Keratinocyte (primary cell): ENCODE results near the gene IL11. TPM values are rescaled to one million over a fixed set of nuclear protein-coding genes. Genes with fewer than 3 reads are reported as not detected.

ENCODE experiments used
- DNase-seq: peaks from one replicate; pipeline ENCODE4 v3.0.0-alpha.2; 2011; ENCODE audit warnings: low read depth, missing footprints, low spot score
- FAIRE-seq: peaks from 2 replicates; lab custom pipeline; 2011; peaks lifted over from hg19 to GRCh38; lab: Jason Lieb, UNC
- H2AFZ ChIP-seq: 2 replicates; pipeline ENCODE4 v1.6.0; 2012; ENCODE audit warnings: low read length, control low read depth, inconsistent platforms; ENCODE audit not compliant: control insufficient read depth
- H3K27ac ChIP-seq: 2 replicates; pipeline ENCODE4 v1.5.1; 2011; ENCODE audit warnings: low read length; ENCODE audit not compliant: control insufficient read depth, insufficient read depth
- H3K27me3 ChIP-seq: 3 replicates; pipeline ENCODE4 v1.6.0; 2011; ENCODE audit warnings: low read length; ENCODE audit not compliant: control insufficient read depth, insufficient read depth; ENCODE audit errors: extremely low read depth
- H3K36me3 ChIP-seq, 2 experiments: 2 replicates in 1 of 2; 3 replicates in 1 of 2; pipeline ENCODE4 v1.5.1; 2011; ENCODE audit warnings: low read length in 2 of 2, mild to moderate bottlenecking in 1 of 2; ENCODE audit not compliant: control insufficient read depth in 2 of 2, insufficient read depth in 2 of 2; ENCODE audit errors: extremely low read depth in 1 of 2
- H3K4me1 ChIP-seq: 3 replicates; pipeline ENCODE4 v1.5.1; 2011; ENCODE audit warnings: low read length; ENCODE audit not compliant: control insufficient read depth, insufficient read depth; ENCODE audit errors: extremely low read depth
- H3K4me2 ChIP-seq: 3 replicates; pipeline ENCODE4 v1.6.0; 2011; ENCODE audit warnings: low read depth, low read length; ENCODE audit not compliant: control insufficient read depth, insufficient read depth; ENCODE audit errors: extremely low read depth
- H3K4me3 ChIP-seq, 3 experiments: fragments of 200-600 bp in 1 of 3; sonication (generic) in 1 of 3; 2 replicates in 2 of 3; 3 replicates in 1 of 3; pipeline ENCODE4 v1.5.1; 2011 to 2016; ENCODE audit warnings: low read length in 3 of 3, mild to moderate bottlenecking in 3 of 3, control low read depth in 2 of 3, inconsistent platforms in 1 of 3, low read depth in 1 of 3, mixed read lengths in 1 of 3, mixed run types in 1 of 3, moderate library complexity in 1 of 3; ENCODE audit not compliant: control insufficient read depth in 2 of 3, insufficient read depth in 2 of 3; ENCODE audit errors: extremely low read depth in 1 of 3
- H3K79me2 ChIP-seq: 2 replicates; pipeline ENCODE4 v1.6.0; 2012; ENCODE audit warnings: low read length; ENCODE audit not compliant: control insufficient read depth, insufficient read depth
- H3K9ac ChIP-seq: 3 replicates; pipeline ENCODE4 v1.6.0; 2011; ENCODE audit warnings: low read length; ENCODE audit not compliant: control insufficient read depth, insufficient read depth; ENCODE audit errors: extremely low read depth
- H3K9me1 ChIP-seq: 3 replicates; pipeline ENCODE4 v1.6.0; 2011; ENCODE audit warnings: low read length; ENCODE audit not compliant: control insufficient read depth, insufficient read depth; ENCODE audit errors: extremely low read depth
- H3K9me3 ChIP-seq: 2 replicates; pipeline ENCODE4 v1.5.1; 2012; ENCODE audit warnings: low read depth, low read length; ENCODE audit not compliant: control insufficient read depth
- H4K20me1 ChIP-seq: 3 replicates; pipeline ENCODE4 v1.6.0; 2011; ENCODE audit warnings: low read length; ENCODE audit not compliant: control insufficient read depth, insufficient read depth; ENCODE audit errors: extremely low read depth
- CTCF ChIP-seq, 3 experiments: IDR thresholded peaks in 1 of 3; conservative IDR thresholded peaks in 1 of 3; optimal IDR thresholded peaks in 1 of 3; 2 replicates in 2 of 3; 3 replicates in 1 of 3; pipeline versions ENCODE3 to v1.5.1; 2011; ENCODE audit warnings: low read length in 3 of 3, mild to moderate bottlenecking in 3 of 3, moderate library complexity in 2 of 3, control low read depth in 1 of 3, inconsistent platforms in 1 of 3; ENCODE audit not compliant: insufficient read depth in 2 of 3; ENCODE audit errors: extremely low read depth in 1 of 3
- EZH2 ChIP-seq: IDR thresholded peaks from one replicate; pipeline ENCODE4 v1.6.1; 2012; ENCODE audit warnings: inconsistent platforms, mild to moderate bottlenecking, low read length, moderate library complexity
- dilution Hi-C: fragments of 300-500 bp; cut with MboI; formaldehyde crosslinking; loops from one replicate; pipeline ENCODE4 v1.7.0; 2020; ENCODE audit warnings: low sequenced_read_pairs; ENCODE audit not compliant: extremely low pct_ligation_motif_present
- polyA plus RNA-seq, 5 experiments: library from polyadenylated mRNA; depleted of rRNA in 3 of 5; stranded (reverse) in 3 of 5; stranded (forward) in 1 of 5; unstranded in 1 of 5; fragments of >200 nt; gene quantifications; 1 replicate in 1 of 5; 2 replicates in 3 of 5; 3 replicates in 1 of 5; pipeline versions ENCODE4 v1.2.1 to v1.2.3, GENCODE V29; 2011 to 2012; ENCODE audit warnings: missing spikeins in 2 of 5, low read depth in 1 of 5, low replicate concordance in 1 of 5

The IL11 gene
- polyA plus RNA-seq, 1 donor (not counting 4 experiments of a cell fraction or from before 2014, with no cell fraction given): 2.2 TPM

- no peak overlapping the region for H3K9ac ChIP-seq
- peaks cover 5% of the 10 kb centered on the region for H3K4me1 ChIP-seq
- H3K9me1 ChIP-seq: no peaks in the 10 kb centered on the region
- H3K4me2 ChIP-seq: no peak overlapping the region
- no peaks in the 10 kb centered on the region for H4K20me1 ChIP-seq
- FAIRE-seq: no peak
- no peaks in the 10 kb centered on the region for H3K36me3 ChIP-seq
- dilution Hi-C loops: no loop called here
- TF ChIP-seq CTCF (optimal IDR thresholded peaks at IDR 0.05 in 1 of 3, IDR thresholded peaks at IDR 0.05 in 1 of 3, conservative IDR thresholded peaks at IDR 0.05 in 1 of 3; ENCODE audit: extremely low read depth in 1 of 3, insufficient read depth in 2 of 3, low read length in 3 of 3) (no peak), EZH2 (no peak)
- H3K9me3 ChIP-seq: no peaks in the 10 kb centered on the region
- no peak overlapping the region for H3K4me3 ChIP-seq
- H2AFZ ChIP-seq: no peak overlapping the region
- no peak for DNase-seq
- H3K27ac ChIP-seq: no peak overlapping the region
- H3K27me3 ChIP-seq: peaks cover 19% of the 10 kb centered on the region
- no peaks in the 10 kb centered on the region for H3K79me2 ChIP-seq
Observed at GRCh38 chr19:55320844-55321419, 49.3 kb downstream of the IL11 start.

DNA sequence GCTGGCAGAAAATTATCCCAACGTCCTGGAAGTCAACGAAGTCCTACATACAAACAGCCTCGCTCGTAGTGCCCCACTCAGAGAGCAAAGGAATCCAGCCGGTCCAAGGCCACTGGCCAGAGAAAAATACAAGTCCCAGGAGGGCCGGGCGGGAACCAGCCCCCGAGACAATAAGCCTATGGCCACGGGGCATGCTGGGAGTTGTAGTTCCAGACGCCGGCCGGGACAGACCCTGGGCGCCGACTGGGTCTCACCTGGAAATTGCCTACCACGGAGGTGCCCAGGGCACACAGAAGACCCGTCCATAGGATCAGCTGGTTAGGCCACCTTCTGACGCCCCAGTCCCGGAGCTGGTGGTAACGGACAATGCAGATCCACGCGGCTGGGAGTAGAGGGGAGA lies 50.5 kb downstream of the IL11 start:
- peaks cover 6% of the 10 kb centered on the region for H3K4me1 ChIP-seq
- peaks cover 19% of the 10 kb centered on the region for H3K27me3 ChIP-seq
- H4K20me1 ChIP-seq: no peaks in the 10 kb centered on the region
- H3K4me3 ChIP-seq: no peak overlapping the region
- H3K9me1 ChIP-seq: no peaks in the 10 kb centered on the region
- H3K27ac ChIP-seq: no peak overlapping the region
- dilution Hi-C loops: no loop called here
- H3K9me3 ChIP-seq: no peaks in the 10 kb centered on the region
- FAIRE-seq: no peak
- no peaks in the 10 kb centered on the region for H3K79me2 ChIP-seq
- H3K36me3 ChIP-seq: no peaks in the 10 kb centered on the region
- H3K4me2 ChIP-seq: no peak overlapping the region
- TF ChIP-seq EZH2 (no peak), CTCF (optimal IDR thresholded peaks at IDR 0.05 in 1 of 3, IDR thresholded peaks at IDR 0.05 in 1 of 3, conservative IDR thresholded peaks at IDR 0.05 in 1 of 3; ENCODE audit: extremely low read depth in 1 of 3, insufficient read depth in 2 of 3, low read length in 3 of 3) (no peak)
- no peak for DNase-seq
- no peak overlapping the region for H3K9ac ChIP-seq
- no peak overlapping the region for H2AFZ ChIP-seq
